Left lung (tissue), 10 donors: Measurements from ENCODE around the gene IQSEC2. TPM values are rescaled to one million over a fixed set of nuclear protein-coding genes. Genes with fewer than 3 reads are reported as not detected.
A peak's percentile ranks its signal among the peaks of the same experiment; 100 is the strongest.

Experiments used
- ATAC-seq: fragments of 200-7000 bp; cut with Tn5 transposase; one replicate; pipeline ENCODE4 v1.9.1; 2020; ENCODE audit warnings: moderate library complexity
- DNase-seq, 4 donors: peaks; one replicate each; pipeline ENCODE4 v3.0.0-alpha.2; 2013 to 2020
- H3K27ac ChIP-seq, 2 donors: fragments of 200-600 bp; sonication (generic) in 1 of 2; one replicate each; pipeline versions ENCODE4 v1.5.0 to v1.8.0; 2020 to 2021
- H3K27me3 ChIP-seq, 2 donors: fragments of 200-600 bp; sonication (generic) in 1 of 2; one replicate each; pipeline versions ENCODE4 v1.5.0 to v1.8.0; 2020 to 2021
- H3K36me3 ChIP-seq, 2 donors: fragments of 200-600 bp; sonication (generic) in 1 of 2; one replicate each; pipeline versions ENCODE4 v1.5.0 to v1.8.0; 2020 to 2021
- H3K4me1 ChIP-seq, 2 donors: fragments of 200-600 bp; one replicate each; pipeline ENCODE4 v1.8.0; 2021
- H3K4me3 ChIP-seq, 2 donors: fragments of 200-600 bp; sonication (generic) in 1 of 2; one replicate each; pipeline versions ENCODE4 v1.5.0 to v1.8.0; 2020 to 2021; ENCODE audit warnings: mild to moderate bottlenecking in 1 of 2
- H3K9me3 ChIP-seq, 2 donors: fragments of 200-600 bp; sonication (generic) in 1 of 2; one replicate each; pipeline versions ENCODE4 v1.5.0 to v1.8.0; 2020 to 2021
- CTCF ChIP-seq, 2 donors: fragments of 200-600 bp; sonication (generic) in 1 of 2; IDR thresholded peaks; one replicate each; pipeline versions ENCODE4 v1.5.0 to v1.8.0; 2021; ENCODE audit warnings: antibody characterized with exemption in 2 of 2
- intact Hi-C, 2 donors: fragments of 100-400 bp; cut with DNase I; formaldehyde crosslinking; loops; one replicate each; pipeline versions ENCODE4 v1.11.2 to v1.14.2; 2022
- polyA plus RNA-seq, 6 donors: library from polyadenylated mRNA; unstranded; fragments of 120-200 nt; gene quantifications; one replicate each; pipeline ENCODE4 v1.2.1, GENCODE V29; 2013; ENCODE audit not compliant: insufficient read length in 6 of 6
- total RNA-seq, 2 donors: library from RNA; stranded (reverse); fragmentation: NEBNext Ultra II Directional; extraction: Animal tissue kit (Norgen Biotek cat#: 25700); gene quantifications; one replicate each; pipeline ENCODE4 v1.2.1, GENCODE V29; 2021
- donor health status: DM: no; HTN: yes; CAD: no.
- donor health status: DM: no; HTN: no; CAD: no.

Gene IQSEC2
- total and polyA plus RNA-seq, 8 donors, result 13.6 to 17.3 (median 15.0) TPM

- Histone ChIP-seq H3K36me3 (no peaks in the 10 kb centered on the region), H3K9me3 (no peaks in the 10 kb centered on the region), H3K4me1 (peaks cover 4 to 32% of the 10 kb centered on the region in 2 donors), H3K27me3 (no peaks in the 10 kb centered on the region), H3K27ac (no peak overlapping the region), H3K4me3 (no peak overlapping the region)
- ATAC-seq (no peak), DNase-seq (no peak)
- no peak for TF ChIP-seq CTCF (IDR thresholded peaks at IDR 0.05)
- intact Hi-C loops, result no loop called here
Measured at GRCh38 chrX:53286171-53286570, 4.8 kb upstream of the IQSEC2 start.

GRCh38 chrX:53285591-53285990, 4.2 kb upstream of the IQSEC2 start:
- Histone ChIP-seq H3K9me3 (no peaks in the 10 kb centered on the region), H3K27ac (no peak overlapping the region), H3K4me3 (no peak overlapping the region), H3K4me1 (peaks cover 7 to 37% of the 10 kb centered on the region in 2 donors), H3K36me3 (no peaks in the 10 kb centered on the region), H3K27me3 (no peaks in the 10 kb centered on the region)
- ATAC-seq, result no peak
- no peak for TF ChIP-seq CTCF (IDR thresholded peaks at IDR 0.05)
- DNase-seq, result no peak
- intact Hi-C loops, result no loop called here

- H3K4me1 ChIP-seq, result peaks cover 10 to 40% of the 10 kb centered on the region in 2 donors
- DNase-seq (peak in 3 of 4 donors; percentile 27 to 80 (median 57)), ATAC-seq (peak; percentile 70)
- peak; percentile 79 to 87 for TF ChIP-seq CTCF (IDR thresholded peaks at IDR 0.05)
- no peaks in the 10 kb centered on the region for H3K27me3 ChIP-seq
- intact Hi-C loops, result no loop called here
- no peaks in the 10 kb centered on the region for H3K9me3 ChIP-seq
- H3K36me3 ChIP-seq, result no peaks in the 10 kb centered on the region
- H3K27ac ChIP-seq, result no peak overlapping the region
- no peak overlapping the region for H3K4me3 ChIP-seq
Measured at GRCh38 chrX:53284684-53285447, 3.5 kb upstream of the IQSEC2 start.

GRCh38 chrX:53283567-53283966, 2.2 kb upstream of the IQSEC2 start:
- Histone ChIP-seq H3K4me1 (peaks cover 10 to 40% of the 10 kb centered on the region in 2 donors), H3K9me3 (no peaks in the 10 kb centered on the region), H3K4me3 (no peak overlapping the region), H3K27ac (no peak overlapping the region), H3K27me3 (no peaks in the 10 kb centered on the region), H3K36me3 (no peaks in the 10 kb centered on the region)
- DNase-seq (no peak), ATAC-seq (no peak)
- no peak for TF ChIP-seq CTCF (IDR thresholded peaks at IDR 0.05)
- intact Hi-C loops, result no loop called here

GRCh38 chrX:53283099-53283498, 1.7 kb upstream of the IQSEC2 start:
- ATAC-seq, result no peak
- H3K36me3 ChIP-seq, result no peaks in the 10 kb centered on the region
- no peaks in the 10 kb centered on the region for H3K9me3 ChIP-seq
- TF ChIP-seq CTCF (IDR thresholded peaks at IDR 0.05), result no peak
- H3K27ac ChIP-seq, result no peak overlapping the region
- H3K4me3 ChIP-seq, result no peak overlapping the region
- H3K4me1 ChIP-seq, result peaks cover 10 to 40% of the 10 kb centered on the region in 2 donors
- intact Hi-C loops, result no loop called here
- H3K27me3 ChIP-seq, result no peaks in the 10 kb centered on the region
- no peak for DNase-seq
